A549 (cell line): Measurements from ENCODE around the gene SRGAP1.

Experiments used
- CEBPB ChIP-seq, 2 experiments: fragments of >200 bp in 1 of 2; sonication (Bioruptor Twin) in 1 of 2; formaldehyde crosslinking in 1 of 2; IDR thresholded peaks; 2 replicates each; pipeline ENCODE4 v1.6.1; 2012 to 2016
- CHD4 ChIP-seq: fragments of 200-600 bp; sonication (generic); IDR thresholded peaks from 2 replicates; pipeline ENCODE4 v1.6.1; 2016; ENCODE audit warnings: antibody characterized with exemption, mild to moderate bottlenecking, borderline replicate concordance
- POLR2A ChIP-seq: IDR thresholded peaks from 2 replicates; pipeline ENCODE4 v1.6.1; 2012; ENCODE audit warnings: mild to moderate bottlenecking, low read length
- RARB ChIP-seq: fragments of 250-450 bp; sonication (Bioruptor Pico); IDR thresholded peaks from 2 replicates; pipeline ENCODE4 v1.8.0; 2021; ENCODE audit warnings: mild to moderate bottlenecking, moderate library complexity
- RNF2 ChIP-seq: fragments of 200-600 bp; sonication (generic); IDR thresholded peaks from 2 replicates; pipeline ENCODE4 v1.6.1; 2016; ENCODE audit warnings: low read depth, mild to moderate bottlenecking, antibody characterized with exemption, moderate library complexity, borderline replicate concordance

GRCh38 chr12:63994704-63995103, 150.2 kb downstream of the SRGAP1 start:
- TF ChIP-seq RARB (no peak), CHD4 (no peak), RNF2 (no peak), CEBPB (IDR thresholded peaks at IDR 0.05) (no peak), POLR2A (no peak)
